GM19455 (cell line): Measurements from ENCODE around the gene CD1E.
"Not testable (repeated sequence)": the region's sequence is repeated elsewhere in the genome, so short reads cannot be mapped to it uniquely, and the experiment has no call there.

ENCODE experiments used
- ATAC-seq: cut with Tn5 transposase; IDR thresholded peaks from one replicate; pipeline ENCODE4 v1.9.1; 2021; ENCODE audit not compliant: unreplicated experiment

Gene CD1E

DNA sequence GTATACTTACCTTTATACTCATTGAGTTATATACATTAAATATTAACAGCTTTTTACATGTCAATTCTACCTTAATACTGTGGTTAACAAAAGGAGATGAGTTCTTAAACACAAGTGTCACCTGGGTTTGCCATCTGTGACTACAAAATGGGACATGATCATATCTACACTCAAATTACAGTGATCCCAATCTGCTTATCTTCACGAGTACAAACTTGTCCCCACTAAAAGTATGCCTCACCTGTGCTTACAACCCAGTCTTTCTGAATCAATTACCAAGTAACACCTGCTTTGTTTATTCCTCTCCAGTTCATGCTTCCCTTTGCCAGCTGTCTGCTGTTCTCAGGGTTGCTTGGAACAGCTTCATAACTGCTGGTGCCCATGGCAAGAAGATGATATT, 8.8 kb downstream of the CD1E start:
- ATAC-seq: no peak

DNA sequence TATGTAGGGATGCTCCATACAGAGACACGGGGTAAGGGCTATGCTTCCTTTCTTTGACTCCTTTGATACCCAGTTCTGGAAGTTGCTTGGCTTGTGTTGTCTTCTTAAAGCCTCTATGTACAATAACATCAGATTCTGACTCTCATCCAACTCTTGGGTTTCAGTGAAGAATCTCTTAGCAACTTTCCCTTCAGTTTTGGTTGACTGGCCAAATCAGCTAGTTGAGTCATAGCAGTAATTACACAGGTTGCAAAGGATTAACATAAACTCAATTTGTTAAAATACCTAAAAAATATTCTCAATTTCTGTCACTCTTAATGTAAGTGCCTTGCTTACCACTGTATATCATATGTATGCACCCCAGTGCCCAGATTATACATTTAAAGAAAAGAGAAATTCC, 9.2 kb downstream of the CD1E start:
- no peak for ATAC-seq

DNA sequence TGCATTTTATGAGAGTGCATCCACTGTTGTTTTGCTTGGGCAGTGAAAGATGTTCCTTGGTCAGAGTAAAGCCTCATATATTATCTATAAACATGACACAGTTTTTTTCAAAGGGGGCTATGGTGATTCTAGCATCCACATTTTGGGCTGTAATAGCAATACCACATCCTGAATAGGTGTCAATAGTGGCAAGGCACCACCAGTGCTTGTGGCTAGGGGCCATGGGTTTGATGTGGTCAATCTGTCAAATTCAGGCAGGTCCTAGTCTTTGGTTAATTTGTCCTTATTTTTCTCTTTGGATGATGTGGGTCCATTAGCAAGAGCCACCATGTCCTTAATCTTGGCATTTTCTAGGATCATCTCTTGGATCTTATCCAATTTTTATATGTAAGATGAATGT, 13.1 kb downstream of the CD1E start:
- no peak for ATAC-seq

DNA sequence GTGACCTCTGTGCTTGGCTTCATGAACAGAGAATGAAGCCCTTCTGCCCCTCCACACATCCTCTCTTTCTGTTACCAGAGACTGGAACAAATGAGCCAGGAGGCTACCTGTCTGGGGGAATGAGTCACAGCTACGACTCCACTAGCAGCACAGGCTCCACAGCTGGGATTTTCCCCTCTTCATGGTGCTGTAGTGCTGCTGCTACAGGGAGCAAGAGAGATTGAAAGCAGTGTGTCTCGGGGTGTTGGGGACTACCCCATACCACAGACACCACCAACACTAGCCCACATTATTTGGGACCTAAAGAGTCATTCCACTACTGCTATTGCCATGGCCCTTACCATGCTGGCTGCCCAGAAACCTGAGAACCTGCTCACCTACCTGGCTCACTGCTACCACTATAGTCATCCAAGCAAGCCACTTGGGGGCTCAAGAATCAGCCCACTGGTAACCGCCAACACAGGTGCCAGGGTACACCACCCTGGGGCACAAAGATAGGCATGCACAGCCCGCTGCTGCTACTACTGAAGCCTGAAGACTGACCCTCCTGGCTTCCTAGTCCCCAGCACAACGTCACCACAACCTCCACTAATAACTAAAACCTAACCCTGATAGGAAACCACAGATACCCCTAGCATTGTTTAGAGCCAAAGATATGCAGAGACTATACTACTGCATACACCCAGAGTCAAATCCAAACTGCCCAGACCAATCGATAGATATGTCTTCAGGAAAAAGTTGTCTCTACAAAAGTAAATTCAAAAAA, 17.7 kb downstream of the CD1E start:
- ATAC-seq: peak; percentile 76

DNA sequence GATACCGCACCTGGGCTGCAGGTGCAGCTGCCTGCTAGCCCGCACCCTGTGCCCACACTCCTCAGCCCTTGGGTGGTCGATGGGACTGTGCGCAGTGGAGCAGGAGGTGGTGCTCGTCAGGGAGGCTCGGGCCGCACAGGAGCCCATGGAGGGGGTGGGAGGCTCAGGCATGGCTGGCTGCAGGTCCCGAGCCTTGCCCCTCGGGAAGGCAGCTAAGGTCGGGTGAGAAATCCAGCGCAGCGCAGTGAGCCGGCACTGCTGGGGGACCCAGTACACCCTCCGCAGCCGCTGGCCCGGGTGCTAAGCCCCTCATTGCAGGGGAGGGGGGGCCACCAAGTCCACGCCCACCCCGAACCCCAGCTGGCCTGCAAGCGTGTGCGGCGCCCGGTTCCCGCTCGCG, 20.4 kb downstream of the CD1E start:
- ATAC-seq: not testable (repeated sequence)

DNA sequence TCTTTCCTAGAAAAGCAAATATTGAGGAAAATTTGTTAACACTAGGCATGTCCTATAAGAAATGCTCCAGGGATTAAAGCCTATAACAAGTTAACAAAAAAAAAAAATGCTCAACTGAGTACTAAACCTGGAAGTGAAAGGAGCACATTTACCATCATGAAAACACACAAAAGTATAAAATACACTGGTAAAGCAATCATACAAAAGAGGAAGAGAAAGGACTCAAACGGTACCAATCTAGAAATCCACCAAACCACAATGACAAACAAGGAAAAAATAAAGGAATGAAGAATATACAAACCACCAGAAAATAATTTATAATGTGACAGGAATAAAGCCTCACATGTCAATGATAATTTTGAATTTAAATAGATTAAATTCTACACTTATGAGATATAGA, 21.2 kb downstream of the CD1E start:
- ATAC-seq: no peak

DNA sequence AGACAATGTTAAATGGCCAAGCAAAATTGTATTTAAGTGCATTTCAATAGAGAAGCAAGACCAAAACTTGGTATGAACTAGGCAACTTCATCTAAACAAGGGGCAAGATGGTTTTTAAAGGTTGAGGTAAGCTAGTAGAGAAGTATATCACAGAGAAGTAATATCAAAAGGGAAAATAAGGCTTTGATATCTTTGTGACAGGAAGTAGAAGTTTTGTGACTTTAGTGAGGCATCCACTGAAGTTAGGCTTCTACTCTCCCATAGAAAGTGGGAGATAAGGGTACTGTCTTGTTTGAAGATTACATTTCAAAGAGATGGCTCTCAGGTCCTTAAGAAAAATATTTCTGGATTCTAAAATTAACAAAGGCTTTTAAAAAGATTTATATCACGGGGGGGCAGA, 36.6 kb downstream of the CD1E start:
- ATAC-seq: no peak

DNA sequence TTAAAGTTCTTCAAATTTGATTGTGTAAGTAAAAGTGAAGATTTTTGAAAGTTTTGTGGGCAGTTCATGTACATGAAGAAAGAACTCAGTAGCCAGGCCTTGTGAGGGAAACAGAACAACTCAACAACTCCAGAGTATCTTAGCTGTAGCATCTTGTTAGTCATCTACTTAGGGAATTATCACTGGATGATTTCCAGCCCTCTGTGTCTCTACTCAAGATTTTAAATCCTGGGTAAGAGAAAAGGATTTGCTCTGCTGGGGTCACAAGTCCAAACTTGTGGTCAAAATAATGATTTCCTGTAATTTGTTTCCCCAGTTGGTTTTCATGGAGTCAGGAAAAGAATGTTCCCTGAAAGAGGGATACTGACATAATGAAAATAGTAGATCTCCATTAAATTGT, 37.4 kb downstream of the CD1E start:
- no peak for ATAC-seq

DNA sequence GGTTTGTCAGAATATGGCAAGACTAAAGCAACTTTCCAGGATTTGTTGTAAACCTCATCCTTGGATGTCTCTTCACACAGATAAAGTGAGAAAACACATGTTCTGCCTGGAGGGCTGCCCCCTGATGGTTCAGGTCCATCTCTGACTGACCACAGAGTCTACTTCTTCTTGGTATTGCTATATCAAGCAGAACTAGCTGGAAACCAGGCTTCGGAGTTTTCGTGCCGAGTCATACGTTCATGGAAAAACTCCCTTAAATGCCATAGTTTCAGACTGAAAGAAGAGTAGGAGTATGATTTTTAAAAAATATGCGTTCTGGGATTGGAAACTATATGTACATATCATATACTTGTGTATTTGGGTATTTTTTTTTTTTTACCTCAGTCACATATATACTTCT, 39.8 kb downstream of the CD1E start:
- ATAC-seq: no peak

DNA sequence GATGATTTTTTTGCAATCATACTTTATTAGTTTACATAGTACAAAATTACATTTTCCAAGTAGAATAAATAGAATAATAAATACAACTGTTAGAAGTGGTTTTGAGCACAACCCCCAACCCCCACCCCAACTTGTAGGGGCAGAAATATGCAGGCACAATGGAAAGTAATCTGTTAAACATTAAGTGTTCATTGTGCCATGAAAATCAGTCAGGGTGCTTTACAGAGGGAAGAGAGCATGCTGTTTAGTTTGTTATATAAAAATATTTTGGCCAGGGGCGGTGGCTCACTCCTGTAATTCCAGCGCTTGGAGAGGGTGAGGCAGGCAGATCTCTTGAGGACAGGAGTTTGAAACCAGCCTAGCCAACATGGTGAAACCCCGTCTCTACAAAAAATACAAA, 43.0 kb downstream of the CD1E start:
- no peak for ATAC-seq

DNA sequence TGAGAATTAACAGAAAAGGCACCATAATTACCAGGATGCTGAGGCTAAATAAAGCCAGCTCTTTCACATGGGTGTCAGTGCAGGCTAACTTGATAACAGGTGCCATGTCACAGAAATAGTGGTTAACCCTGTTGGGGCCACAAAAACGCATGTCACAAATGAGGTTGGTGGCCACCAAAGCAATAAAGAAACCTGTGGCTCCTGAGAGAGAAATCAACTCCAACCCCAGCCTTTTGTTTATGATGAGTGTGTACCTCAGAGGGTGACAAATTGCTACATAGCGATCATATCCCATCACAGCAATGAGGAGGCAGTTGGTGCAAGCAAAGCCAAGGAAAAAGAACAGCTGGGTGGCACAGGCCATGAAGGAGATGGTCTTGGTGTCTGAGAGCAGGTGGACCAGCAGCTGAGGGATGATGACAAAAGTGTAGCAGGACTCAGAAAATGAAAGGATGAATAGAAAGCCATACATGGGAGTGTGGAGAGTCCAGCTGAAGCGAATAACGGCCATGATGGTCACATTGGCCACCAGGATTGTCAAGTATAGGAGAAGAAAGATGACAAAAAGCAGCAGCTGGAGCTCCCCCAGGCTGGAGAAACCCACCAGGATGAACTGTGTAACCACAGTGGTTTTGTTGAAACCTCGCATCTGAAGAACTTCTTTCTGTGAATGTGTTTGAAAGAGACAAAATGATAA, 45.3 kb downstream of the CD1E start, which contains the start of gene OR10T2:
OR10T2 (minus strand) TSS at position 649 of the 697 bp plus-strand sequence; CDS start at position 649, 0 bp downstream.
- no peak for ATAC-seq

DNA sequence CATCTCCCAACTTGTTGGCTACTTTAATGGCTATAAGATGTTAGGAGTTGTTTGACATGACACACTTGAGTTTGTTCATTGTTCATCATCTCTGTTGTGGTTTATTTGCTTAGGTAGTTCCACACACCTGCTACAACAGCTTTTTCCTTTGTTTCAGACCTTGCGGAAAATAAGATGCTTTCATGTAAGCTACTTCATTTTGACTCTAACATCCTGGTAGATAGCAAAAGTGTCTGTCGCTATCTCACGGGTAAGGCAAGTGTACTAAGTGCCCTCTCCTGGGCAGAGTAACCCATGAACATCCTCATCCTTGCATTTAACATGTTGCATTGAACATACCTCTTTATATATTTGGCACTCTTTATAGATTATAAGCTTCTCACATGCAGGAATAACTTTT, 47.2 kb downstream of the CD1E start:
- no peak for ATAC-seq

DNA sequence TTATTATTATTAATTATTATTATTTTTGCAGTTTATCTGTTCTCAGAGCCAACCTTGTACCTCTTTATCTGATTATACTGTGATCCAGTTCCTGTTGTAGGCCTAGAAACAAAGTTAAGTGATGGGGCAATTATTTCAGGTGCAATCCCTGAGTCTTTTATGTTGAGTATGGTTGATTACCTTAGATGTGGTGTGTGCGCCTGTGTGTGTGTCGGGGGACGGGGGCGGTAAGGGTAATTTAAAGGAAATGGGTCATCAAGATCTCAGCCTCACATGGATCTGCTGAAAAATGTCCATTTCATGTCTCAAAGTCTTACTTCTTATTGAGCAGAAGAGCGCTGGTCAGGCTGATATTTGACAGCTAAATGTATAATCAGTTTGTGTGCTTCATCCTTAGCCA, 53.4 kb downstream of the CD1E start:
- no peak for ATAC-seq
